Right lobe of liver (tissue), 4 donors: ENCODE data around the gene SFT2D3.

Source experiments
- POLR2A ChIP-seq: fragments of 450-650 bp; IDR thresholded peaks from one replicate; pipeline ENCODE4 v1.6.1; 2017; ENCODE audit warnings: antibody characterized with exemption, mild to moderate bottlenecking
- TF ChIP-seq, protein P1 (sequence below), 4 donors: fragments of 200-600 bp in 3 of 4; fragments of 450-650 bp in 1 of 4; IDR thresholded peaks; one replicate each; pipeline versions ENCODE4 v1.5.1 to v1.8.0; 2016 to 2022; ENCODE audit warnings: antibody characterized with exemption in 4 of 4, mild to moderate bottlenecking in 2 of 4
- donor health status: DM: no; HTN: no; CAD: no.
- donor health status: DM: no; HTN: no; CAD: no.
- donor health status: DM: no; HTN: yes; CAD: no.

DNA sequence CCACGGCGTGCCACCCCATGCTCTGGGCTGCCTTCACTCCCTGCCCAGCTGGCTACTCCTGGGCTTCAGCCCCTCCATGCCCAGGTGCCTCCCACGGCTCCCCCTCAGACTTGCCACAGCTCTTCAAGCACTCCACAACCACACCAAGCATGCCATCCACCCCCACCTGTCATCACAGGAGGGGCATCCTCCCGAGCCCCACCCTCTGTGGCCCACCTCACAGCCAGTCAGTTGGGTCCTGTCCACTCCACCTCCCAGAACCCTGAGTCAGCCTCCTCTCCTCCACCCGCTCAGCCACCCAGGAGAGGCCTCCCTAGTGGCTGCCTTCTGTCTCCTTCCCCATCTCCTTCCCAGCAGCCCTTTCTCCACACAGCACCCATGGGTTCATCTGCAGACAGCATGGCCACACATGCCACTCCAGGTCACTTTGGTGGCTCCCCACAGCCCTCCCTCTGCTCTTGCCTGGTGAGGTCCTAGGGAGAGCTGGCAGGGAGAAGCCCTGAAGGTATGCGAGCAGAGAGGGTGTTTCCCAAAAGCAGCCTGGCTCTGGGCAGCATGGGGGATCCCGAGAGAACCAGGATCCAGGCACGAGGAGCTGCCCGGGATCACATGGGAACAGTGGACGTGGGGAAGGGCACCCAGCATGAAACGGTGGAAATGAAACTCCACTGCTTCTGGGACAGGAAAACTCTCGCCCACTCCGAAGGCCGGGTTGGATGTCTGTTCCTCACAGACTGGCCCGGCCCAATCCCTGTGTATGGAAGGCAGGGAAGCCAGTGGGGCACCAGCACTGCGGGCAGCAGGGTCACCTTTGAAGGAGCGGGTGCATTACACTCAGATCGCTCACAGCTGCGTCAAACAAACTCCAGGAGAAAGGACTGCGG lies 28.7 kb upstream of the SFT2D3 start:
- TF ChIP-seq, protein P1, sequence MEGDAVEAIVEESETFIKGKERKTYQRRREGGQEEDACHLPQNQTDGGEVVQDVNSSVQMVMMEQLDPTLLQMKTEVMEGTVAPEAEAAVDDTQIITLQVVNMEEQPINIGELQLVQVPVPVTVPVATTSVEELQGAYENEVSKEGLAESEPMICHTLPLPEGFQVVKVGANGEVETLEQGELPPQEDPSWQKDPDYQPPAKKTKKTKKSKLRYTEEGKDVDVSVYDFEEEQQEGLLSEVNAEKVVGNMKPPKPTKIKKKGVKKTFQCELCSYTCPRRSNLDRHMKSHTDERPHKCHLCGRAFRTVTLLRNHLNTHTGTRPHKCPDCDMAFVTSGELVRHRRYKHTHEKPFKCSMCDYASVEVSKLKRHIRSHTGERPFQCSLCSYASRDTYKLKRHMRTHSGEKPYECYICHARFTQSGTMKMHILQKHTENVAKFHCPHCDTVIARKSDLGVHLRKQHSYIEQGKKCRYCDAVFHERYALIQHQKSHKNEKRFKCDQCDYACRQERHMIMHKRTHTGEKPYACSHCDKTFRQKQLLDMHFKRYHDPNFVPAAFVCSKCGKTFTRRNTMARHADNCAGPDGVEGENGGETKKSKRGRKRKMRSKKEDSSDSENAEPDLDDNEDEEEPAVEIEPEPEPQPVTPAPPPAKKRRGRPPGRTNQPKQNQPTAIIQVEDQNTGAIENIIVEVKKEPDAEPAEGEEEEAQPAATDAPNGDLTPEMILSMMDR (IDR thresholded peaks at IDR 0.05), result no peak
- no peak for TF ChIP-seq POLR2A
